SK-N-SH (cell line): ENCODE results near the gene IL3. TPM values are rescaled to one million over a fixed set of nuclear protein-coding genes. Genes with fewer than 3 reads are reported as not detected.

ENCODE experiments used
- CTCF ChIA-PET: fragments of 300-600, 350-600 bp; formaldehyde crosslinking; extraction: SDS; loops from one replicate; lab custom pipeline; 2021; lab: Yijun Ruan, JAX
- POLR2A ChIA-PET: fragments of 350-600 bp; sonication (Branson Sonifier 250); formaldehyde crosslinking; extraction: SDS; loops from one replicate; lab custom pipeline; 2020; ENCODE audit warnings: antibody characterized with exemption, inconsistent platforms; lab: Yijun Ruan, JAX
- DNase-seq: peaks from one replicate; pipeline ENCODE4 v3.0.0; 2012
- H2AFZ ChIP-seq: fragments of 200-600 bp; sonication (generic); 2 replicates; pipeline ENCODE4 v1.8.1; 2016; ENCODE audit warnings: antibody characterized with exemption, mild to moderate bottlenecking, low read depth
- H3F3A ChIP-seq: fragments of 200-600 bp; sonication (generic); replicated peaks from 2 replicates; pipeline ENCODE3; 2016; ENCODE audit warnings: antibody characterized with exemption, mild to moderate bottlenecking; ENCODE audit not compliant: insufficient read depth
- H3K27ac ChIP-seq, 2 experiments: fragments of 200-500 bp in 1 of 2; fragments of 200-600 bp in 1 of 2; sonication (Bioruptor generic) in 1 of 2; sonication (generic), shearing (Covaris generic) in 1 of 2; 2 replicates each; pipeline versions ENCODE4 v1.5.1 to v1.6.1; 2014 to 2016; ENCODE audit warnings: low read depth in 2 of 2, inconsistent platforms in 1 of 2, low read length in 1 of 2, mild to moderate bottlenecking in 1 of 2, mixed read lengths in 1 of 2
- H3K27me3 ChIP-seq: fragments of 200-600 bp; sonication (generic), shearing (Covaris generic); 2 replicates; pipeline ENCODE4 v1.6.1; 2016; ENCODE audit warnings: mixed run types; ENCODE audit not compliant: insufficient read depth
- H3K36me3 ChIP-seq, 2 experiments: fragments of 200-500 bp in 1 of 2; fragments of 200-600 bp in 1 of 2; sonication (Bioruptor generic) in 1 of 2; sonication (generic) in 1 of 2; replicated peaks in 1 of 2; 2 replicates each; pipeline versions ENCODE3 to v1.5.1; 2014 to 2016; ENCODE audit warnings: low read length in 1 of 2, mild to moderate bottlenecking in 1 of 2; ENCODE audit not compliant: insufficient read depth in 2 of 2, control insufficient read depth in 1 of 2
- H3K4me1 ChIP-seq, 2 experiments: fragments of 200-500 bp in 1 of 2; fragments of 200-600 bp in 1 of 2; sonication (Bioruptor generic) in 1 of 2; sonication (generic), shearing (Covaris generic) in 1 of 2; 2 replicates each; pipeline versions ENCODE4 v1.5.1 to v1.6.1; 2014 to 2016; ENCODE audit warnings: low read depth in 1 of 2, low read length in 1 of 2, mixed run types in 1 of 2; ENCODE audit not compliant: insufficient read depth in 2 of 2, control insufficient read depth in 1 of 2
- H3K4me2 ChIP-seq: fragments of 200-600 bp; sonication (generic), shearing (Covaris generic); 2 replicates; pipeline ENCODE4 v1.6.1; 2017; ENCODE audit warnings: mixed run types
- H3K4me3 ChIP-seq, 2 experiments: fragments of 200-500 bp in 1 of 2; fragments of 200-600 bp in 1 of 2; sonication (Bioruptor generic) in 1 of 2; sonication (generic), shearing (Covaris generic) in 1 of 2; 2 replicates each; pipeline versions ENCODE4 v1.5.1 to v1.8.1; 2014 to 2016; ENCODE audit warnings: low read depth in 2 of 2, inconsistent platforms in 1 of 2, low read length in 1 of 2, mild to moderate bottlenecking in 1 of 2, mixed read lengths in 1 of 2, moderate library complexity in 1 of 2
- H3K79me2 ChIP-seq: fragments of 200-600 bp; sonication (generic); 2 replicates; pipeline ENCODE4 v1.8.1; 2017; ENCODE audit warnings: mild to moderate bottlenecking; ENCODE audit not compliant: insufficient read depth
- H3K9ac ChIP-seq: fragments of 200-600 bp; sonication (generic); 2 replicates; pipeline ENCODE4 v1.6.1; 2017; ENCODE audit warnings: mixed run types
- H3K9me2 ChIP-seq: fragments of 200-600 bp; sonication (generic); 2 replicates; pipeline ENCODE4 v1.6.1; 2017; ENCODE audit warnings: mixed run types
- H3K9me3 ChIP-seq: fragments of 200-600 bp; sonication (generic); 2 replicates; pipeline ENCODE4 v1.6.1; 2017; ENCODE audit warnings: mixed run types, mild to moderate bottlenecking, moderate library complexity
- H4K20me1 ChIP-seq: fragments of 200-600 bp; sonication (generic); 2 replicates; pipeline ENCODE4 v1.6.1; 2017; ENCODE audit warnings: mild to moderate bottlenecking, mixed run types; ENCODE audit not compliant: insufficient read depth
- EP300 ChIP-seq, 2 experiments: IDR thresholded peaks; 2 replicates each; pipeline versions ENCODE4 v1.4.0 to v1.6.1; 2012; ENCODE audit warnings: borderline replicate concordance in 1 of 2, low read depth in 1 of 2, low read length in 1 of 2
- EZH2phosphoT487 ChIP-seq: fragments of 200-600 bp; sonication (generic); IDR thresholded peaks from 2 replicates; pipeline ENCODE4 v1.6.1; 2017; ENCODE audit warnings: low read depth, mixed run types, mild to moderate bottlenecking, antibody characterized with exemption, moderate library complexity, borderline replicate concordance
- FOSL2 ChIP-seq: IDR thresholded peaks from 2 replicates; pipeline ENCODE4 v1.4.0; 2012; ENCODE audit warnings: low read depth, mild to moderate bottlenecking, moderate library complexity, borderline replicate concordance
- FOXJ3 ChIP-seq: sonication (generic); formaldehyde crosslinking; IDR thresholded peaks from 2 replicates; pipeline ENCODE4 v1.5.1; 2020; ENCODE audit warnings: mild to moderate bottlenecking, missing genetic modification reagents
- FOXM1 ChIP-seq: IDR thresholded peaks from 2 replicates; pipeline ENCODE4 v1.4.0; 2012; ENCODE audit warnings: low read depth, mild to moderate bottlenecking
- JUND ChIP-seq: IDR thresholded peaks from 2 replicates; pipeline ENCODE4 v1.4.0; 2012
- MAX ChIP-seq: IDR thresholded peaks from 2 replicates; pipeline ENCODE4 v1.4.0; 2012; ENCODE audit warnings: low read depth
- NFIC ChIP-seq: IDR thresholded peaks from 2 replicates; pipeline ENCODE4 v1.4.0; 2012; ENCODE audit warnings: borderline replicate concordance
- NRF1 ChIP-seq: IDR thresholded peaks from 2 replicates; pipeline ENCODE4 v1.6.1; 2012; ENCODE audit warnings: low read depth, mild to moderate bottlenecking, low read length
- PBX3 ChIP-seq: IDR thresholded peaks from 2 replicates; pipeline ENCODE4; 2012
- RCOR1 ChIP-seq: fragments of 150-350 bp; IDR thresholded peaks from 2 replicates; pipeline ENCODE4 v1.6.1; 2017; ENCODE audit warnings: antibody characterized with exemption, low read length
- TCF12 ChIP-seq: IDR thresholded peaks from 2 replicates; pipeline ENCODE4 v1.4.0; 2012
- TEAD4 ChIP-seq: IDR thresholded peaks from 2 replicates; pipeline ENCODE4 v1.4.0; 2012; ENCODE audit warnings: mild to moderate bottlenecking, borderline replicate concordance; ENCODE audit not compliant: insufficient read depth
- YY1 ChIP-seq: IDR thresholded peaks from 2 replicates; pipeline ENCODE4 v1.4.0; 2012; ENCODE audit warnings: low read depth, mild to moderate bottlenecking
- WGBS: methylation state at CpG from one replicate; pipeline ENCODE4 v1.1.6; 2017; ENCODE audit warnings: low lambda C conversion rate; 5-methylcytosine and 5-hydroxymethylcytosine counted together
- polyA plus RNA-seq, 3 experiments: library from polyadenylated mRNA; depleted of rRNA; stranded (reverse); fragments of >200 nt; gene quantifications; 2 replicates each; pipeline ENCODE4 v1.2.3, GENCODE V29; 2012
- TF ChIP-seq, protein P1 (sequence below): IDR thresholded peaks from 2 replicates; pipeline ENCODE4 v1.4.0; 2012; ENCODE audit warnings: low read depth, borderline replicate concordance
- TF ChIP-seq, protein P2 (sequence below): fragments of 200-600 bp; sonication (generic); IDR thresholded peaks from 2 replicates; pipeline ENCODE4 v1.6.1; 2017; ENCODE audit warnings: antibody characterized with exemption, mild to moderate bottlenecking, moderate library complexity

The IL3 gene
- polyA plus RNA-seq, 1 of the 3 experiments (the other 2 are of a cell fraction), result not detected

DNA sequence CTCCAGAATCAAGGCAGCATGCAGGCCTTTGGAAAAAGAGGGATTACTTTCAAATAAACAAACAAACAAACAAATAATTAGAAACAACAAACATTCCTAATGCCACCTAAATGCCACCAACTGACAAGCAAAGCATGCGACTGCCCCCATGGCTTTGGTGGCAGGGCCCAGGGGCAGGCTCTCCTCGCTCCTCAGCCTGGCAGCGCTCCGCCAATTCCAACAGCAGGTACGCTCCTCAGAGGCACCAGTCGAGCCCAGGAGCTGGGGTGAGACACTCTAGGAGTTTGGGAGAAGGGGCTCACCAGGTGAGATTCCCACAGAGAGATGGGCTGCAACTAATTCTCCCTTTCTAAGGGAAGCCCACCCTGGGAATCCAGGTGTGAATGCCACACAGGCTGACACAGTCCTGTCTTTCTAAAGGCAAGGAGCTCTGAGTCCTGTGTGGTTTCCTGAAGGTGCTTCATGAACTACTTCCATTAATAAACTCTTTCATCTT lies 41.0 kb downstream of the IL3 start:
- WGBS, result 98% methylated on average over 3 of the region's 6 CpGs

DNA sequence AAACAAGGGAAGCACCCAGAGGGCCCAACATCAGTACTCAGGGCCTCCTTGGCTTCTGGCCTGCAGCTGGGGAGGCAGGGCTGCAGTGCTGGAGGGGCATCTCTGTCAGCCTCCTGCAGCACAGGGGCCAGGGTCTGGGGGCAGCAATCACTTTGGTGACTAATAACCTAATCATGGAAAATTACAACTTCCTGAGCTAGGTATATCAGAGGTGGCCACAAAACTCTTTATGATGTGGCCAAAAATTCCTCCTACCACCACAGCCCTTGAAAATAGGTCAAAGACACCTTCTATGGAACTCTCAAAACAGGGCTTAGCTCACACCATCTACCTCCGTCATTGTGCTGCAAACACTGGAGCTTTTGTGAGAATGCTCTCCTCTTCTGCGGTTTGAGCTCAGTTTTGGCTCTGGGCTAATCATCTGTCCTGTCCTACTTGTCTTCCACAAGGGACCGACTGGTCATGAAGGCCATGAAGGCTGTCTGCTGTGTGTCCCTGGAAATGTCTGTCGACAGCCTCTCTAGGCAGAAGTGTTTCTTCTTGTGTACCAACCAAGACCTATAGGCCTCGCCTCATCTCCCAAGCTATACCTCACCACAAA lies 41.7 kb downstream of the IL3 start:
- Histone ChIP-seq H3K4me2 (no peak overlapping the region), H3K4me3 (no peak overlapping the region)

More for the DNA sequence above, 41.0 kb downstream of the IL3 start:
- Histone ChIP-seq H3K4me1 (peaks cover 18 to 30% of the 10 kb centered on the region in 2 experiments), H3F3A (peaks cover 8% of the 10 kb centered on the region), H3K9ac (no peak overlapping the region), H2AFZ (no peak overlapping the region), H3K27me3 (no peaks in the 10 kb centered on the region), H3K4me3 (no peak overlapping the region), H3K27ac (no peak overlapping the region), H3K79me2 (no peaks in the 10 kb centered on the region), H3K4me2 (no peak overlapping the region), H3K9me2 (no peaks in the 10 kb centered on the region), H4K20me1 (no peaks in the 10 kb centered on the region), H3K9me3 (no peaks in the 10 kb centered on the region), H3K36me3 (no peaks in the 10 kb centered on the region)
- TF ChIP-seq JUND (no peak), RCOR1 (no peak)
- POLR2A ChIA-PET, result no interaction called here
- CTCF ChIA-PET, result no interaction called here
- DNase-seq, result no peak

More for the DNA sequence above, 41.7 kb downstream of the IL3 start:
- POLR2A ChIA-PET, result no interaction called here
- CTCF ChIA-PET, result interaction anchor here (1.1 to 1.2 kb wide), 2 partner anchors 61 to 77 kb away, joined by 3 to 4 read pairs; no protein-coding TSS in a partner anchor
- Histone ChIP-seq H3K9me2 (no peaks in the 10 kb centered on the region), H3K79me2 (no peaks in the 10 kb centered on the region), H3K27ac (no peak overlapping the region), H3K9me3 (no peaks in the 10 kb centered on the region), H3K27me3 (no peaks in the 10 kb centered on the region)
- TF ChIP-seq, protein P1, sequence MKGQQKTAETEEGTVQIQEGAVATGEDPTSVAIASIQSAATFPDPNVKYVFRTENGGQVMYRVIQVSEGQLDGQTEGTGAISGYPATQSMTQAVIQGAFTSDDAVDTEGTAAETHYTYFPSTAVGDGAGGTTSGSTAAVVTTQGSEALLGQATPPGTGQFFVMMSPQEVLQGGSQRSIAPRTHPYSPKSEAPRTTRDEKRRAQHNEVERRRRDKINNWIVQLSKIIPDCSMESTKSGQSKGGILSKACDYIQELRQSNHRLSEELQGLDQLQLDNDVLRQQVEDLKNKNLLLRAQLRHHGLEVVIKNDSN, result no peak
- TF ChIP-seq TEAD4 (no peak), EP300 (IDR thresholded peaks at IDR 0.05; ENCODE audit: borderline replicate concordance in 1 of 2, low read depth in 1 of 2, low read length in 1 of 2) (no peak), RCOR1 (no peak), NFIC (no peak), YY1 (no peak), NRF1 (no peak), FOXM1 (no peak), TCF12 (no peak), EZH2phosphoT487 (no peak), MAX (no peak), PBX3 (no peak), FOSL2 (no peak), FOXJ3 (no peak)
- TF ChIP-seq, protein P2, sequence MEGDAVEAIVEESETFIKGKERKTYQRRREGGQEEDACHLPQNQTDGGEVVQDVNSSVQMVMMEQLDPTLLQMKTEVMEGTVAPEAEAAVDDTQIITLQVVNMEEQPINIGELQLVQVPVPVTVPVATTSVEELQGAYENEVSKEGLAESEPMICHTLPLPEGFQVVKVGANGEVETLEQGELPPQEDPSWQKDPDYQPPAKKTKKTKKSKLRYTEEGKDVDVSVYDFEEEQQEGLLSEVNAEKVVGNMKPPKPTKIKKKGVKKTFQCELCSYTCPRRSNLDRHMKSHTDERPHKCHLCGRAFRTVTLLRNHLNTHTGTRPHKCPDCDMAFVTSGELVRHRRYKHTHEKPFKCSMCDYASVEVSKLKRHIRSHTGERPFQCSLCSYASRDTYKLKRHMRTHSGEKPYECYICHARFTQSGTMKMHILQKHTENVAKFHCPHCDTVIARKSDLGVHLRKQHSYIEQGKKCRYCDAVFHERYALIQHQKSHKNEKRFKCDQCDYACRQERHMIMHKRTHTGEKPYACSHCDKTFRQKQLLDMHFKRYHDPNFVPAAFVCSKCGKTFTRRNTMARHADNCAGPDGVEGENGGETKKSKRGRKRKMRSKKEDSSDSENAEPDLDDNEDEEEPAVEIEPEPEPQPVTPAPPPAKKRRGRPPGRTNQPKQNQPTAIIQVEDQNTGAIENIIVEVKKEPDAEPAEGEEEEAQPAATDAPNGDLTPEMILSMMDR, result no peak
- TF ChIP-seq, all 33 proteins: peak for 0
- WGBS, result 98% methylated on average over 5 of the region's 5 CpGs
- no peak overlapping the region for H2AFZ ChIP-seq
- no peak overlapping the region for H3K9ac ChIP-seq
- no peak for DNase-seq
- H3K36me3 ChIP-seq, result no peaks in the 10 kb centered on the region
- peaks cover 18 to 30% of the 10 kb centered on the region in 2 experiments for H3K4me1 ChIP-seq
- H3F3A ChIP-seq, result peaks cover 8% of the 10 kb centered on the region
- H4K20me1 ChIP-seq, result no peaks in the 10 kb centered on the region
